Gastroesophageal sphincter (tissue), 4 donors: ENCODE data around the gene RNF152. TPM values are rescaled to one million over a fixed set of nuclear protein-coding genes. Genes with fewer than 3 reads are reported as not detected.
"Not testable (repeated sequence)": the region's sequence is repeated elsewhere in the genome, so short reads cannot be mapped to it uniquely, and the experiment has no call there.

Source experiments
- ATAC-seq: fragments of 150-250 bp; one replicate; pipeline ENCODE4 v1.9.1; 2016; ENCODE audit warnings: mild to moderate bottlenecking, moderate library complexity
- H3K27ac ChIP-seq, 4 donors: fragments of 200-600 bp; sonication (generic) in 3 of 4; 1 replicate in 3 of 4; 2 replicates in 1 of 4; pipeline ENCODE4 v1.5.1; 2016 to 2019
- H3K27me3 ChIP-seq: fragments of 200-600 bp; sonication (generic); one replicate; pipeline ENCODE4 v1.5.1; 2019
- H3K36me3 ChIP-seq, 2 donors: fragments of 200-600 bp; sonication (generic); one replicate each; pipeline ENCODE4 v1.5.1; 2019; ENCODE audit warnings: control low read depth in 1 of 2
- H3K4me1 ChIP-seq, 3 donors: fragments of 200-600 bp; sonication (generic); 1 replicate in 2 of 3; 2 replicates in 1 of 3; pipeline ENCODE4 v1.5.1; 2016 to 2019; ENCODE audit warnings: control low read depth in 2 of 3
- H3K4me3 ChIP-seq, 2 donors: fragments of 200-600 bp; sonication (generic); one replicate each; pipeline ENCODE4 v1.5.1; 2019; ENCODE audit warnings: mild to moderate bottlenecking in 1 of 2, moderate library complexity in 1 of 2
- H3K9me3 ChIP-seq, 3 donors: fragments of 200-600 bp; sonication (generic); one replicate each; pipeline ENCODE4 v1.5.1; 2017 to 2019; ENCODE audit warnings: control low read depth in 2 of 3
- CTCF ChIP-seq, 4 experiments: fragments of 200-600 bp in 2 of 4; fragments of 450-650 bp in 2 of 4; sonication (generic) in 1 of 4; IDR thresholded peaks; one replicate each; pipeline ENCODE4 v1.5.1; 2017 to 2019; ENCODE audit warnings: antibody characterized with exemption in 4 of 4, mild to moderate bottlenecking in 2 of 4, moderate library complexity in 2 of 4
- EP300 ChIP-seq: sonication (generic); formaldehyde crosslinking; IDR thresholded peaks from one replicate; pipeline ENCODE4 v1.6.1; 2017; ENCODE audit warnings: antibody characterized with exemption, mild to moderate bottlenecking
- POLR2A ChIP-seq, 2 donors: fragments of 450-650 bp; IDR thresholded peaks; one replicate each; pipeline ENCODE4 v1.6.1; 2017; ENCODE audit warnings: antibody characterized with exemption in 2 of 2, mild to moderate bottlenecking in 2 of 2, moderate library complexity in 1 of 2
- POLR2AphosphoS5 ChIP-seq: sonication (generic); formaldehyde crosslinking; IDR thresholded peaks from one replicate; pipeline ENCODE4 v1.6.1; 2017; ENCODE audit warnings: antibody characterized with exemption
- WGBS, 2 donors: methylation state at CpG; one replicate each; pipeline ENCODE4 v1.1.5; 2018; ENCODE audit warnings: low coverage in 1 of 2; 5-methylcytosine and 5-hydroxymethylcytosine counted together
- total RNA-seq, 4 donors: library from RNA; depleted of rRNA; stranded (reverse); fragments of >200 nt; gene quantifications; one replicate each; pipeline ENCODE4 v1.1.0, GENCODE V29; 2016

Gene RNF152
- total RNA-seq, 4 donors from 2014 or later, result 9.0 to 11.2 (median 10.1) TPM

DNA sequence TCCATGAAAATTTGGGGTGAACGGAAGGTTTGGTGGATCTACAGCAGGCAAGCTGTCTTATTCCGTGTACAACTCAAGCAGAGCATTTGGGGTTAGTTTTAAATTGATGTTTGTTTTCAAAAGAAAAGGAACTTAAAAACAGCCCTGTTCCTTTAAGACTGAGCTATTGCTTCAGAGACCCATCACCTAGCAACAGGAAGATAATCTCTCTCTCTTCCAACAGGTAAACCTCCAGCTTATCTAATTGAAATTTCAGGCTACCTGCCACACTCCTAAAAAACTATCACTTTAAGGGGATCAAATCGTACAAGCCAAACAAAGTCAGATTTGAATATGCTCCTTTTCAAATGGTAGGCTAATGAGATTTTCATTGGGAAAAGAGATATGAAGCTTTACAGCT, 101.8 kb downstream of the RNF152 start:
- H3K27ac ChIP-seq, result no peak overlapping the region
- peaks cover 0 to 24% (median 0%) of the 10 kb centered on the region in 3 donors for H3K9me3 ChIP-seq
- H3K4me3 ChIP-seq, result no peak overlapping the region
- 58 to 68% methylated on average over 3 of the region's 3 CpGs for WGBS, 2 donors
- no peaks in the 10 kb centered on the region for H3K36me3 ChIP-seq
- no peak for TF ChIP-seq POLR2A (IDR thresholded peaks at IDR 0.05)
- no peak for TF ChIP-seq CTCF (IDR thresholded peaks at IDR 0.05)
- TF ChIP-seq POLR2AphosphoS5, result no peak
- TF ChIP-seq EP300, result no peak
- H3K4me1 ChIP-seq, result no peaks in the 10 kb centered on the region
- no peaks in the 10 kb centered on the region for H3K27me3 ChIP-seq
- ATAC-seq, result no peak

DNA sequence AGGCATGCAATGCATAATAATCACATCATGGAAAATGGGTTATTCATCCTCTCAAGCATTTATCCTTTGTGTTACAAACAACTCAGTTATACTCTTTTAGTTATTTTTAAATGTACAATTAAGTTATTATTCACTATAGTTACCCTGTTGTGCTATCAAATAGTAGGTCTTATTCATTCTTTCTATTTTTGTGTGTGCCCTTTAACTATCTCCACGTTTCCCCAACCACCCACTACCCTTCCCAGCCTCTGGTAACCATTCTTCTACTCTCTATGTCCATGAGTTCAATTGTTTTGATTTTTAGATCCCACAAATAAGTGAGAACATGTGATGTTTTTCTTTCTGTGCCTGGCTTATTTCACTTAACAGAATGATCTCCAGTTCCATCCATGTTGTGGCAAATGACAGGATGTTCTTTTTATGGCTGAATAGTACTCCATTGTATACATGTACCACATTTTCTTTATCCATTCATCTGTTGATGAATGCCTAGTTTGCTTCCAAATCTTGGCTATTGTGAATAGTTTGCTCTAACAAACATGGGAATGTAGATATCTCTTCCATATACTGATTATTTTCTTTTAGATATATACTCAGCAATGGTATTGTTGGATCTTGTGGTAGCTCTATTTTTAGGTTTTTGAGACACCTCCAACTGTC, 105.7 kb downstream of the RNF152 start:
- ATAC-seq, H3K27me3 ChIP-seq, H3K4me3 ChIP-seq, H3K4me1 ChIP-seq, H3K27ac ChIP-seq, H3K36me3 ChIP-seq: not testable (repeated sequence)
- peaks cover 0 to 24% (median 0%) of the 10 kb centered on the region in 3 donors for H3K9me3 ChIP-seq
- 67 to 74% methylated on average over 1 of the region's 1 CpG for WGBS, 2 donors

DNA sequence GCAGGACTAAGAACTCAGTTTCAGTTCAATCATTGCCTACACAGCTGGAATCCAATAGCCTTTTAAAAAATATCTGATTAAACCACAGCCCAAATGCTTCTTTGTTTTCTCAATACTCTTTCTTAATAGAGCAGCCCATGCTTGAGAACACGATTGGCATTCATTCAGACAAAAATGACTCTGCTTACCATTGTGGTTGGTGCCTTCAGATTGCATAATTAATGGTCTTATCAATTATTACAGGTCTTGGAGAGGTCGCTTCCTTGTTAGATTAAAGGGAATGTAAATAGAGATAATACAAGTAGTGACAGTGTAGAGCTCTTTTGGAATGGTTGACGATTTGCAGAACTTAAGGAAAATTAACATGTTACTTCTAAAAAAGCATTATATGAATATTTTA, 107.2 kb downstream of the RNF152 start:
- Histone ChIP-seq H3K27me3 (no peaks in the 10 kb centered on the region), H3K4me1 (no peaks in the 10 kb centered on the region), H3K9me3 (peaks cover 0 to 24% (median 0%) of the 10 kb centered on the region in 3 donors), H3K4me3 (no peak overlapping the region), H3K36me3 (no peaks in the 10 kb centered on the region), H3K27ac (no peak overlapping the region)
- no peak for ATAC-seq
- 24 to 69% methylated on average over 3 of the region's 3 CpGs for WGBS, 2 donors
- TF ChIP-seq POLR2A (IDR thresholded peaks at IDR 0.05), result no peak
- no peak for TF ChIP-seq EP300
- TF ChIP-seq CTCF (IDR thresholded peaks at IDR 0.05), result no peak
- no peak for TF ChIP-seq POLR2AphosphoS5

- no peak overlapping the region for H3K4me3 ChIP-seq
- no peak overlapping the region for H3K27ac ChIP-seq
- no peak for ATAC-seq
- H3K4me1 ChIP-seq, result no peaks in the 10 kb centered on the region
- no peaks in the 10 kb centered on the region for H3K27me3 ChIP-seq
- H3K36me3 ChIP-seq, result no peaks in the 10 kb centered on the region
- peaks cover 0 to 24% (median 0%) of the 10 kb centered on the region in 3 donors for H3K9me3 ChIP-seq
- WGBS, 2 donors, result 17 to 28% methylated on average over 1 to 2 of the region's 2 CpGs
- TF ChIP-seq POLR2A (IDR thresholded peaks at IDR 0.05) (no peak), CTCF (IDR thresholded peaks at IDR 0.05) (no peak), POLR2AphosphoS5 (no peak), EP300 (no peak)
Measured at GRCh38 chr18:61784834-61785233, 108.0 kb downstream of the RNF152 start.

DNA sequence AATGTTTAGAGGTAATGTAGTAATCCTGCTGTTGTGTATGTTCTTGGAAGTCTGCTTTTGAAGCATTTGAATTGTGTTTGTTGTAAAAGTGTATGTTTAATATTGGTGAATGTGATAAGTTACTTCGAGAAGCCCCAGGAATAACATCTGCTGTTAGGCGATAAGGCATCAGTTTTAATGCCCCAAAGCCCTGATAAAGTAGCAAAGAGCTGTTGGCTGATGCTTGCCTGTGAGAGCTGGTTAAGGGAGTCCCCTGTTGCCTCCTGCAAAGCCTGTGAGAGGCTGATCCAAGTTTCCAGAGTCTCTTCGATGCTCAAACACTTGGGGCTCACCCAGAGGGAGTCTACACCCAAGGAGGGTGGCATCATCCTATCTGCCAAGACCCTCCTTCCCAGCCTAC, 110.3 kb downstream of the RNF152 start:
- H3K27me3 ChIP-seq, result no peaks in the 10 kb centered on the region
- no peaks in the 10 kb centered on the region for H3K4me1 ChIP-seq
- no peaks in the 10 kb centered on the region for H3K36me3 ChIP-seq
- H3K9me3 ChIP-seq, result peaks cover 0 to 16% (median 0%) of the 10 kb centered on the region in 3 donors
- H3K27ac ChIP-seq, result no peak overlapping the region
- no peak for ATAC-seq
- WGBS, 2 donors, result 70 to 75% methylated on average over 3 of the region's 3 CpGs
- TF ChIP-seq POLR2A (IDR thresholded peaks at IDR 0.05), result no peak
- no peak for TF ChIP-seq POLR2AphosphoS5
- TF ChIP-seq EP300, result no peak
- TF ChIP-seq CTCF (IDR thresholded peaks at IDR 0.05), result no peak
- H3K4me3 ChIP-seq, result no peak overlapping the region

GRCh38 chr18:61776201-61776600, 116.6 kb downstream of the RNF152 start:
- H3K36me3 ChIP-seq, ATAC-seq, H3K4me3 ChIP-seq, H3K27ac ChIP-seq, H3K27me3 ChIP-seq, H3K4me1 ChIP-seq: not testable (repeated sequence)
- H3K9me3 ChIP-seq, result peaks cover 0 to 17% (median 0%) of the 10 kb centered on the region in 3 donors
